ENCODE results near the gene CABP7.

Gene CABP7

DNA sequence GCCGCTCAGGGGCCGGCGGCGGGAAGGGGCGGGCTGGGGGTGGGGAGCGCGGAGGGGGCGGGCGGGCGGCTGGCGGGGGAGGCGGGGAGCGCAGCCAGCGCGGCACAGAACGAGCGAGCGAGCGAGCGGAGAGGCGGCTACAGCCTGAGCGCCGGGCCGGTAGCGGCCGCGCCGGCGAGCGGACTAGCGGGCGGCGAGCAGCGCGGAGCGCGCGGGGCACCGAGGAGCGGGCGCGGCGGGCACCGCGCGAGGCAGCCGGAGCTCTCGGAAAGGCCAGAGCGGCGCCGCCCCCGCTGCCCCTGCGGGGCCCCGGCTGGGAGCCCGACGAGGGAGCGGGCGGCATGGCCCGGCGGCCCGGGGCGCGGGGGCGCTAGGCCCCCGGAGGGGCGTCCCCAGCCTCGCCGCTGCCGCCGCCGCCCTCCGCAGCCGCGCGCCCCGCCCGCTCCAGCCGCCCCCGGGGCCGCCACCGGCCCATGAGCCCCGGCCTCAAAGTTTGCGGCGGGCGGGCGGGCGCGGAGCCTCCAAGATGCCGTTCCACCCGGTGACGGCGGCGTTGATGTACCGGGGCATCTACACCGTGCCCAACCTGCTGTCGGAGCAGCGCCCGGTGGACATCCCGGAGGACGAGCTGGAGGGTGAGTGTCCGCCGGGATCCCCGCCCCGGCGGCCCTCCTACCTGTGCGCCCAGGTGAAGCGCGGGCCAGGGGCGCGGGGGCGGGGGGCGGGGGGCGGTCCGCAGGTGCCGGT is at the start of gene CABP7:
Gene CABP7 (plus strand): TSS at position 105 of the 747 bp plus-strand sequence. CDS start 422 bp downstream, at position 527.
- no peak for DNase-seq

DNA sequence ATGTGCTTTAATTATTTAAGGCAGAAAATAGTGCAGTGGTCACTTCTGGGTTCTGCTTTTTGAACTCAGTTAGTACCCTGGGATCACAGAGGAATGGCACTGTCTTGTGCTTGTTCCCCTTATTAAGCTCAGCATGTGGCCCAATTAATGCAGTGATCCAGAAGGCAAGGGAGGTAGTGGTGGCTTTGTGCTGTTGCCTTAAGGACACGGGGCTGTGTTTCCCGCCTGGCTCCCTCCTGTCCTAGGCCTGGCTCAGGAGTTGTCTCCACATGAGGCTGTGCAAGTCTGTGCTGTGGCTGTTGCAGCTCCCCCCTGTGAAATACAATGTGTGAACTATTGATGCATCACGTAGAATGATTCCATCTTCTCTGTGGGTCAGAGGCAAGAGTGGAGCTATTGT is 49.2 kb upstream of the CABP7 start:
- no peak for DNase-seq

GRCh38 chr22:29673361-29674066 is 46.3 kb upstream of the CABP7 start:
- DNase-seq: no peak

GRCh38 chr22:29674121-29674520 is 45.7 kb upstream of the CABP7 start:
- DNase-seq: no peak

- no peak for DNase-seq
Measured at GRCh38 chr22:29679316-29679715, 40.5 kb upstream of the CABP7 start.

DNA sequence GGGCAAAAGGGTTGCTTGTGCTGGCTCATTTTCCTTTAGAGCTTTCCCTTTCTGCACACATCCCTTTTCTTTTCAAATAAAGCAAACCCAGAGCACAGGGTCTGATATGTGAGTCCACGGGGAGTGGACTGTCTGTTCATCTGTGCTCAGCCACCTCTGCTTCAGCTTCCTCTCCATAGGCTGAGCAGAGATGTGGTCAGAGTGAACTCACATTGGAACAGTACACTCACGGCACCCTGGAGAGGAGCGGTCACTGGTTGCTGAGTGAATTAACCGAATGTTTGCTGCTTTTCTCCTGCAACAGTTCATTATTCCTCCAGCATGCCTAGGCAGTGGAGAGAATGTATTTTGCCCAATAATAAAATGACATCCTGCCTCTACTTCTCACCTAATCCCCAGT is 36.3 kb upstream of the CABP7 start:
- no peak for DNase-seq

DNA sequence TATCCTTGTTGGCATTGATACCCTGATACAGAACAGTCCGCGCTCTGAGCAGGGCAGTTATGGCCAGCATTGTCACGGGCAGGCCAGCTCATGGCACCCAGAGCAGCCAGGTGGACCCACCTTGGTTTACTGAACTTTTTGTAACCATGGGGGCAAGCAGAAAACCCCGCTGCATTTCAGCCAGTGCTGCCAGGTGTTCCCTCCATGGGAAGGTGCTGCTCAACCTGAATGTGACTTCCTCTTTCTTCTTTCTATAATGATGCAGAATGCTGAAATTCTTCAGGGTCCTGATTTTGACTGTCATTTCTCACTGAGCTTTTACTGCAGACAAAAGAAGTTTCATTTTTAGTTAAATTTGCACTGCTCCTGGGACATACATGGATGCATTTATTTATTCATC is 35.6 kb upstream of the CABP7 start:
- DNase-seq: no peak

DNA sequence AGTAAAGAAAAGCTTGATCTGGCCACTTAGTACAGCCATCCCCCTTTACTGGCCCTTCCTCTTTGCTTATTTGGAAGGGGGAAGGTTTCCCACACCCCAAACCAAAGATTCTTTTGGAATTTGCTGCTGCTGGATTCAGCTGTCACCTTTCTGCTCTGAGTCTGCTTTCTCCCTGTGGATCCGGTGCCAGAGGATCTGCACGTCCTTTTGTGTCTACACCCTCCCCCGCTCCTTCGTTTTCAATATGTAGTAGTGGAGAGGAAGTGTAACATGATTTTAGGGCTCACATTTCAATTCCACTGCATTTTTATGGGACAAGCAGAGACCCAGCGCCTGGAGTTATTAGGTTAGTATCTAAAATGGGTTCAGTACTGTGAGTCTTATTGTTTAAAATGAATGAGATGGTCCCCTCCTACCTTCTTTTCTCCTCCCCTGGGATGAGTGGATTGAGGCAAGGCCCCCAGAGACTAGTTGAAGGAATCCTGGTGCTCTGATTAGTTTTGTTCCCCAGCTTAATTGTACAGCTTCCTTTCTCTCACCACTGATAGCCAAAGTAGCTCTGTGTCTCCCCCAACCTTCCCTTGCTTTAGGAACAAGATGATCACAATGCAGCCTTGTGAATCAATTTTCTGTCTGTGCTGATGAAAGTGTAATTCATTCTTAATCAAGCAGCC is 30.5 kb upstream of the CABP7 start:
- DNase-seq: no peak

- peak; percentile 30 for DNase-seq
Measured at GRCh38 chr22:29689880-29690213, 30.0 kb upstream of the CABP7 start.

DNA sequence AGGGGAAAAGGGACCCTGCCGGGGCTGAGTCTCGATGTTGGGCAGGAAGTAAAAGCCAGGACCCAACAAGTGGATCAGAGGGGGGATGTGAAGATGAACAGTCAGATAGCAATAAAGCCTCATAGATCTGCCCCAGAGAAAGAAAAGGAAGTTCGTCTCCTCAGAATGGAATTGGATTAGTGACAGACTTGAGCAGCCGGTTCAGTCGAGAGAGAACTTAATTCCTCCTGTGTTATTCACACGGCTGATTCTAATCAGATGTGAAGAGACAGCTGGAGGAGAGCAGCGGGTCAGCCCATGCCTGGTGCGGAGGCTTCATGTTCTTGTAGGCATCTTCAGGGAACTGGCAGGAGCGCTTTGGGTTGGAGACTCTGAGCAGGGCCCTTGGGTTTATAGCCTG is 29.3 kb upstream of the CABP7 start:
- no peak for DNase-seq

- DNase-seq: no peak
Measured at GRCh38 chr22:29691636-29692326, 28.0 kb upstream of the CABP7 start.

GRCh38 chr22:29692327-29692640 is 27.5 kb upstream of the CABP7 start:
- DNase-seq: no peak

GRCh38 chr22:29693161-29693560 is 26.6 kb upstream of the CABP7 start:
- DNase-seq: no peak

DNA sequence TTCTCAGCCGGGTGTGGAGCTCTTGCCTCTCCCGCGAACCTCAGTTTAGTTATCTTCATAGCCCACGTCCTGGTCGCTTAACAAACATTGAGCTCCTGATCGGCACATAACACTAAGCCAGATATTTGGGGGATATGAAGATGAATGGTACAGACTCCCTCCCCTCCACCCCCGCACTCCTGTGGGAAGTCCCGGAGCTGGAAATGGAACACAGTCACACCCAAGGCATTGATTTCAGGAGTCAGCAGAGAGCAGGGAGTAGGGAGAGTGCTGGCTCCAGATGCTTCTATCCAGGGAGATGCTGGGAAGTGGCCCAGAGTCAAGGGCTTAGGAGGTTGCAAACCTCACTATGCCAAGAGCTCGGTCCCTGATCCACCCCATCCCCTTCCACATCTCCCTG is 26.1 kb upstream of the CABP7 start:
- no peak for DNase-seq

DNA sequence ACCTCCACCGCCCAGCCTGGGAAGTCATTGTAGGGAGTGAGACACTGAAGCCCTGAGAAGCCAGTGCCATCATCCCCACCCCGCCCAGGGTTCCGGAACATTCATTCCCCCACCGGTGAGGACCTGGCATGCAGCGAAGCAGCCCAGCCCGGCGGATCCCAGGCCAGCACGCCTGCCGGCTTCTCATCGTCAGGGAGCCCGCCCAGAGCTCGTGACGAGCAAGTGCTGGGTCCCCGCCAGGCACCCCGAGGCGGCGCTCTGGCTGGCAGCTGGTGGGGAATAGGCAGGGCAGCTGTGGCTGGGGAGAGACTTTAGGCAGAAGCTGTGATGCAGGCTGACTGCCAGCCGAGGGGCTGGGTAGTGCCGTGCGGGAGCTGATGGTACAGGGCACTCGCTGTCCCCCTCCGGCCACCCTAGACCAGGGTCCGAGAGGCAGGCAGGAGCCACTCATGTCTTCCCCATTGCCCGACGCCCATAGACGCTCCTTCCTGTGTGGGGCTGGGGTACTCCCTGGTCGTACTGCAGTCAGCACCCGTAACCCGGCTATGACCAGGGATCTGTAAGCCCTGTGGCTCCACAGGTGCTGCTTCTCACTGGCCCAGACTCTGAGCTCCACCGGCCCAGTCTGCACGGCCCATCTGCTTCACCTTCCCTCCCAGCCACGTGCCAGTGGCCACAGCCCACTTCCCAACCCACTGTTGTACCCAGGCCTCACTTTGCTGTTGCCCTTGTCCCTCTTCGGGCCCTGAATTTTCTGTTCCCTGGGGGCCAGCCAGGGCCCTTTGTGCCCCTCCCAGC is 24.5 kb upstream of the CABP7 start:
- peak; percentile 69 for DNase-seq

DNA sequence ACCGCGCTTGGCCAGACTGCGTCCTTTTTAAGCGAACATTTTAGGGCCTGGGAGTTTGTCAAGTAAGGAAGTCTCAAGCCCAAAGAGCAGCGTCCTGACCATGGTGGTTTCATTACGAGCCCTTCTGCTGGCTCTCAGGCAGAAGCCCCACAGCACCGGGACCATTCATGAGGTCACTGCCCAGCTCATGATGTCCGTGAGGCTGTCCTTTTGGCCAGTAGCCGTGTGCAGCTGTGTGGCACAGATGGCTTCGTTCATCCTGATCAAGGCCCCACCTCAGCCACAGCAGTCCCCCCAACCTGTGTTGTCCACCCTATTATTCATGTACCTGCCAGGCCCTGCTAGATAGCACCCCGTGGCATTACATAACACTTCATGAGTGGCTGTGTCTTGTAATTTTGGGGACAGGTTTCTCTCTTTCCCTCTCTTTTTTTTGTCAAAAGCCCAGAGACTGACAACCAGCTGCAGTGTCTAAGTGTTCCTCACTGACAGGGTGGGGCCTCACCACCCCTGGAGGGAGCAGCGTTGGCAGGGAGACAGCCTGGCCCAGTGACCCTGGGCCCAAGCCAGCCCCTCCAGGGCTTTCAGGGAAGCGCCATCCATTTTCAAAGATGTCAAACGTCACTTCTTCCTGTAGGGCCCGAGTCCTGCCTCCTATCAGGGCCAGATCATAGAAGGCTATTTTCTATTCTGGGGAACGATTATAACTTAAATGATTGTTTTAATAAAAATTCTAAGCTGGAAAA is 21.8 kb upstream of the CABP7 start:
- DNase-seq: no peak

- peak; percentile 29 for DNase-seq
Measured at GRCh38 chr22:29700206-29700899, 19.4 kb upstream of the CABP7 start.

DNA sequence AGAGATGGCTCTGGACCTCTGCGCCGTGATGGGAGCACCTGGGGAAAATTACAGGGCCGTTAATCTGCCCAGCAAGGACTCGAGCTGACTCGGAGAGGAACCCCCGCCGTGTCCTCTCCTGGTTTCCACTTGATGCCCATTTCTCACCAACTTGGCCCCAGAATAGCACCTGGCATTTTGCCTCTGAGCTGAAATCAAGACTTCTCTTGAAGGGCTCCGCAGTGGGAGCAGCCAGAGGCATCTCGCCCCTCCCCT is 19.0 kb upstream of the CABP7 start:
- DNase-seq: no peak

- peak; percentile 48 for DNase-seq
Measured at GRCh38 chr22:29701155-29701999, 18.4 kb upstream of the CABP7 start.

- no peak for DNase-seq
Measured at GRCh38 chr22:29702000-29702930, 17.5 kb upstream of the CABP7 start.
